ENCODE data around the gene CHRNB1.

CHRNB1 gene

GRCh38 chr17:7407485-7408251 is 37.2 kb upstream of the CHRNB1 start, which contains the start of gene NLGN2:
NLGN2 (plus strand) TSS chr17:7407845; CDS start chr17:7408256, 411 bp downstream.
- Mint-ChIP-seq H3K4me3 (peak within 1 kb of the TSS; percentile 66 to 69 (median 68)), H3K27me3 (ENCODE audit: low read depth) (peaks cover 6% of the 10 kb centered on the region), H3K9me3 (no peaks in the 10 kb centered on the region), H3K27ac (no peak within 1 kb of the TSS), H3K4me1 (peaks cover 19% of the 10 kb centered on the region), H3K36me3 (ENCODE audit: low read depth) (peaks cover 23% of the 10 kb centered on the region)
- no peak for TF ChIP-seq CTCF (IDR thresholded peaks at IDR 0.05; ENCODE audit: unreplicated experiment in 3 of 3)

- peaks cover 14% of the 10 kb centered on the region for H3K4me1 Mint-ChIP-seq
- H3K36me3 Mint-ChIP-seq (ENCODE audit: low read depth): peaks cover 28% of the 10 kb centered on the region
- no peak for TF ChIP-seq CTCF (IDR thresholded peaks at IDR 0.05; ENCODE audit: unreplicated experiment in 3 of 3)
- no peaks in the 10 kb centered on the region for H3K9me3 Mint-ChIP-seq
- no peak overlapping the region for H3K27ac Mint-ChIP-seq
- H3K27me3 Mint-ChIP-seq (ENCODE audit: low read depth): peaks cover 6% of the 10 kb centered on the region
- H3K4me3 Mint-ChIP-seq: no peak overlapping the region
Observed at GRCh38 chr17:7408252-7408727, 36.6 kb upstream of the CHRNB1 start.

DNA sequence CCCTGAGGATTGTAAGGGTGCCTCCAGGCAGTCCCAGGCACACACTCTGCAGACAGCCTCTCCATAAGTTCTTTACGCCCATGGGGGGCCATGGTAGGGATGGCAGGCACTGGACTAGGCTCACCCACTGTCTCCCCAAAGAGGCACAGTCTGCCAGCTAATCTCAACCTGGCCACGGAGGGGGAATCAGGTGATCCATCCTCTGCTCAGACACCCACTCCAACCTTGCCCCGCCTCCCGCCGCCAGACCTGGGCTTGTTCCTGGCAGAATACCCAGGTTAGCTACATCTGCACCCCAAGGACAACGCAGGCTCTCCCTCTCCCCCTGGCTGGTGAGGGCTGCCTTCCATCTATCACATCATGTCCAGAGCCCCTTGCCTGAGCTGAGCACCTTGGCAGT is 36.0 kb upstream of the CHRNB1 start:
- Mint-ChIP-seq H3K4me1 (peaks cover 14% of the 10 kb centered on the region), H3K4me3 (peak overlapping the region; percentile 26 to 78 (median 52)), H3K9me3 (no peaks in the 10 kb centered on the region), H3K27me3 (ENCODE audit: low read depth) (peaks cover 6% of the 10 kb centered on the region), H3K36me3 (ENCODE audit: low read depth) (peaks cover 28% of the 10 kb centered on the region), H3K27ac (no peak overlapping the region)
- TF ChIP-seq CTCF (IDR thresholded peaks at IDR 0.05; ENCODE audit: unreplicated experiment in 3 of 3): no peak

- H3K27me3 Mint-ChIP-seq (ENCODE audit: low read depth): peaks cover 6% of the 10 kb centered on the region
- H3K9me3 Mint-ChIP-seq: no peaks in the 10 kb centered on the region
- H3K4me1 Mint-ChIP-seq: peaks cover 14% of the 10 kb centered on the region
- H3K4me3 Mint-ChIP-seq: peak overlapping the region; percentile 26 to 78 (median 52)
- TF ChIP-seq CTCF (IDR thresholded peaks at IDR 0.05; ENCODE audit: unreplicated experiment in 3 of 3): no peak
- no peak overlapping the region for H3K27ac Mint-ChIP-seq
- H3K36me3 Mint-ChIP-seq (ENCODE audit: low read depth): peaks cover 28% of the 10 kb centered on the region
Observed at GRCh38 chr17:7409716-7410115, 35.1 kb upstream of the CHRNB1 start.

DNA sequence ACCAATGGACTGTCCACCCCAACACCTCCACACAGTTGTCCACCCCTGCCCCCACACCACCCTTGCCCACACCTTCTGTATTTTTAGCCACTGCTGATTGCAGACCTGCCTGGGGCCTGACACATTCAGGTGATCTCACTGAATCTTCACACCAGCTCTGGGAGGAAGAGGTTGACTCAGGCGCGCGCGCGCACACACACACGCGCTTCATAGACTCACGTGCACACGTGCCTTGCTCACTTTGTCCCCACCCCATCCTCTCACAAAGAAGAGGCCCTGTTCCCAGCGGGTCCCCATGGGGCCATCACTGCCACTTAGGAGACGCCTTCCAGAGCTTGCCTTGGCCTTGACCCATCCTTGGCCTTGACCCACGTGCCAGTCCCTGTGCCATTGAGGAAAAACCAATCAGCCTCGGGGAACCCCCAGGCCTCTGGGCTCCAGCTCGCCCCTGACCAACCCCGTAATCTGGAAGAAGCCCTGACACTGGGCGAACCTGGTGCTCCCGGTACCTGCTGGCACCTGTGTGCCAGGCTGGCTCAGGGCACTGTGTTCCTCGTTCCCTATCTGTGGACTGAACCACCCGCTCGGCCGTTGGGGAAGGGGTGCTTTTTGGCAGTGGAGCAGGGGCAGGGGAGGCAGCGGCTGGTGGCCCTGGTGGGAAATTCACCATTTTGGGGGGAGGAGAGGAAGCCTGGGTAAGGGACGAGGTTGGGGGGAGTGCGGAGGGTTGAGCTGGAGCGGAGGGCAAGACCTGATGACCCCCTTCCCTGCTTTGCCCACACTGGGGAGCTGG is 34.0 kb upstream of the CHRNB1 start:
- Mint-ChIP-seq H3K27ac (no peak overlapping the region), H3K4me3 (no peak overlapping the region), H3K27me3 (ENCODE audit: low read depth) (peaks cover 6% of the 10 kb centered on the region), H3K36me3 (ENCODE audit: low read depth) (peaks cover 32% of the 10 kb centered on the region), H3K9me3 (no peaks in the 10 kb centered on the region), H3K4me1 (peaks cover 11% of the 10 kb centered on the region)
- no peak for TF ChIP-seq CTCF (IDR thresholded peaks at IDR 0.05; ENCODE audit: unreplicated experiment in 3 of 3)

Measured in nephron (organoid).